NCI-H2227 (cell line): Measurements from ENCODE around the gene LIMA1.
"Not testable (repeated sequence)": the region's sequence is repeated elsewhere in the genome, so short reads cannot be mapped to it uniquely, and the experiment has no call there.

Source experiments
- DNase-seq: peaks from one replicate; lab custom pipeline; 2025; ENCODE audit not compliant: unreplicated experiment; lab: John Stamatoyannopoulos, UW

The LIMA1 gene

GRCh38 chr12:50149311-50149710 lies 134.0 kb downstream of the LIMA1 start:
- no peak for DNase-seq

DNA sequence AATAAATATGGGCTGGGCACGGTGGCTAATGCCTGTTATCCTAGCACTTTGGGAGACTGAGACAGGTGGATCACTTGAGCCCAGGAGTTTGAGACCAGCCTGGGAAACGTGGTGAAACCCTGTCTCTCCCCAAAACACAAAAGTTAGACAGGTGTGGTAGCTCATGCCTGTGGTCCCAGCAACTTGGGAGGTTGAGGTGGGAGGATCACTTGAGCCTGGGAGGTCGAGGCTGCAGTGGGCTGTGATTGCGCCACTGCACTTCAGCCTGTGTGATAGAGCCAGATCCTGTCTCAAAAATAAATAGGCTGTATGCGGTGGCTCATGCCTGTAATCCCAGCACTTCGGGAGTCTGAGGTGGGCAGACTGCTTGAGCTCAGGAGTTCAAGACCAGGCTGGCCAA lies 135.3 kb downstream of the LIMA1 start:
- not testable (repeated sequence) for DNase-seq

DNA sequence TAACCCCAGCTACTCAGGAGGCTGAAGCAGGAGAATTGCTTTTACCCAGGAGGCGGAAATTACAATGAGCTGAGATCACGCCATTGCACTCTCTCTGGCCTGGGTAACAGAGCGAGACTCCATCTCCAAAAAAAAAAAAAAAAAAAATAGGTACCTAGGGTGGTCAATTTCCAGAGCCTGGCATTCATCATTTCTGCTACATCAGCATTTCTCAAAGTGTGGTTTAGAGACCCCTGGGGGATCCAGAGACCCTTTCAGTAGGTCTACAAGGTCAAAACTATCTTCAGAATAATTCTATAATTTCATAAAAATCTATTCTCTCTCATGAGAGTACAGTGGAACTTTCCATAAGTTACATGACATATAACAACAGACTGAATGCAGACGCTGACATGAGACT lies 136.0 kb downstream of the LIMA1 start:
- DNase-seq = no peak

DNA sequence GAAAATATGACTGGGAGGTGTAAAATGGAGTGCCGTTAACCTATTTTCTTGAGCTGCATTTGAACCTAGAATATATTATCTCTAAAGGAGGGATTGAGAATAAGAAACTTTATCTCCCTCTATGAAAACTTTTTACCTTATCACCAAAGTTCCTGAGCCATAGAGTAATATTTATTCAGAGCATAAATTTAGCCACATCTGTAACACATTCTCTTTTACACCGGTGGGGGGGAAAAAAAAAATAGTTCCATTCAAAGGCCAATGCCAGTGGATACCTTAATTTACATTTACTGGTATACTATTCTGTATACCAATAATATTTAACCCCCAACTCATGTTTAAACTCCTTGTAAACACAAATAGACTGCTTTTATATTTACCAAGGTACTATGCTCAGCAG lies 137.9 kb downstream of the LIMA1 start:
- no peak for DNase-seq

DNA sequence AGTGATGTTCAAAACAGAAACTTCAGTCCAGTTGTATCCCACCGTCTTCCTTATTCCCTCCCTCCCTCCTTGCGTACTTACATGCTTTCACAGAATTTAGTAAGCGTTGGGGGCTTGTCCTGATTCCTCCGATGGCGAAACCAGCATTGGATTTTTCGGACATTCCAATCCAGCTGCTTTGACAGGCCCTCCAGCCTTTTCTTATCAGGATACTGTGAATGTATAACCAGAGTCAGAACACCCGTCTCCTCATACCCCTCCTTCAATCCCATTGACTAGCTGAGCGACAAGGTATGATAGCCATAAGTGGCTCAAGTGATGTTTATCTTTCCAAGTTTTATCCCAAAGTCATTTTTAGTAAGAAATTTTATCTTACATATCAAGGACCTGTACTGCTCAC lies 140.3 kb downstream of the LIMA1 start:
- no peak for DNase-seq

GRCh38 chr12:50132505-50133135 lies 150.7 kb downstream of the LIMA1 start:
- peak; percentile 38 for DNase-seq

GRCh38 chr12:50129290-50129689 lies 154.0 kb downstream of the LIMA1 start:
- DNase-seq = no peak

DNA sequence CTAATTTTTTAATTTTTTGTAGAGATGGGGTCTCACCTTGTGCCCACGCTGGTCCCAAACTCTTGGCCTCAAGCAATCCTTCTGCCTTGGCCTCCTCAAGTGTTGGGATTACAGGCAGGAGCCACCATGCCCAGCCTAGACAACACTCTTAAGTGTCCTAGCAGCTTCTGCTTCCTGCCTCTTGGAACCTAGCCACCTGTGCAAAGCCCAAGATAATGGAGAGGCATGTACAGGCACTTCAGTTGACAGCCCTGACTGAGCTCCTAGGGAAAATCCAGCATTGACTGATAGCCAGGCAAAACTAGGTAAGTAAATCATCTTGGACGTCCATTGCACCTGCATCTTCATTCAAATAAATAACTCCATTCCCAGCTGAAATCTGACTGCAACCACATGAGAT lies 155.8 kb downstream of the LIMA1 start:
- no peak for DNase-seq
